Parathyroid adenoma (tissue), 2 donors: ENCODE measurements around the gene GART.
"Not testable (repeated sequence)": the region's sequence is repeated elsewhere in the genome, so short reads cannot be mapped to it uniquely, and the experiment has no call there.

ENCODE experiments used
- H2AFZ ChIP-seq: fragments of 300-600 bp; sonication (generic); one replicate; pipeline ENCODE4 v1.7.0; 2017; ENCODE audit warnings: antibody characterized with exemption, mild to moderate bottlenecking
- H3K27ac ChIP-seq: fragments of 300-600 bp; sonication (generic); one replicate; pipeline ENCODE4 v1.7.0; 2017
- H3K27me3 ChIP-seq: fragments of 300-600 bp; sonication (generic); one replicate; pipeline ENCODE4 v1.7.0; 2017; ENCODE audit warnings: low read length; ENCODE audit not compliant: control insufficient read depth, insufficient read depth
- H3K36me3 ChIP-seq: fragments of 300-600 bp; sonication (generic); one replicate; pipeline ENCODE4 v1.7.0; 2017; ENCODE audit warnings: low read length; ENCODE audit not compliant: control insufficient read depth, insufficient read depth
- H3K4me1 ChIP-seq: fragments of 300-600 bp; sonication (generic); one replicate; pipeline ENCODE4 v1.7.0; 2017; ENCODE audit warnings: control low read depth
- H3K4me2 ChIP-seq: fragments of 300-600 bp; sonication (generic); one replicate; pipeline ENCODE4 v1.7.0; 2017; ENCODE audit warnings: low read length
- H3K4me3 ChIP-seq: fragments of 300-600 bp; sonication (generic); one replicate; pipeline ENCODE4 v1.7.0; 2017; ENCODE audit warnings: low read depth, low read length
- H3K79me2 ChIP-seq: fragments of 300-600 bp; sonication (generic); one replicate; pipeline ENCODE4 v1.7.0; 2017; ENCODE audit warnings: control low read depth
- H3K9ac ChIP-seq: fragments of 300-600 bp; sonication (generic); one replicate; pipeline ENCODE4 v1.7.0; 2017; ENCODE audit warnings: mild to moderate bottlenecking
- H3K9me3 ChIP-seq: fragments of 300-600 bp; sonication (generic); one replicate; pipeline ENCODE4 v1.7.0; 2017; ENCODE audit warnings: low read length; ENCODE audit not compliant: control insufficient read depth
- CTCF ChIP-seq: fragments of 300-600 bp; sonication (generic); IDR thresholded peaks from one replicate; pipeline ENCODE4 v1.7.0; 2017; ENCODE audit warnings: antibody characterized with exemption, mild to moderate bottlenecking
- donor health status: primary hyperparathyroidism.

Gene GART

GRCh38 chr21:33510826-33511225 is 31.1 kb downstream of the GART start:
- H3K9ac ChIP-seq: no peak overlapping the region
- H3K4me1 ChIP-seq: no peaks in the 10 kb centered on the region
- TF ChIP-seq CTCF: no peak
- H2AFZ ChIP-seq: no peak overlapping the region
- no peak overlapping the region for H3K27ac ChIP-seq
- H3K36me3 ChIP-seq: no peaks in the 10 kb centered on the region
- no peaks in the 10 kb centered on the region for H3K79me2 ChIP-seq
- H3K27me3 ChIP-seq: no peaks in the 10 kb centered on the region
- H3K4me3 ChIP-seq: no peak overlapping the region
- H3K9me3 ChIP-seq: no peaks in the 10 kb centered on the region
- no peak overlapping the region for H3K4me2 ChIP-seq

GRCh38 chr21:33507003-33507402 is 34.9 kb downstream of the GART start:
- not testable (repeated sequence) for H3K4me2 ChIP-seq, H3K79me2 ChIP-seq, H3K27ac ChIP-seq, H3K36me3 ChIP-seq, H2AFZ ChIP-seq, H3K4me1 ChIP-seq, H3K27me3 ChIP-seq, H3K4me3 ChIP-seq, H3K9ac ChIP-seq, H3K9me3 ChIP-seq

GRCh38 chr21:33505833-33506232 is 36.1 kb downstream of the GART start:
- Histone ChIP-seq H3K36me3 (no peaks in the 10 kb centered on the region), H3K9me3 (no peaks in the 10 kb centered on the region), H3K27me3 (no peaks in the 10 kb centered on the region), H3K4me1 (no peaks in the 10 kb centered on the region), H3K4me2 (no peak overlapping the region), H3K4me3 (no peak overlapping the region), H3K27ac (no peak overlapping the region), H3K9ac (no peak overlapping the region), H3K79me2 (no peaks in the 10 kb centered on the region), H2AFZ (no peak overlapping the region)
- no peak for TF ChIP-seq CTCF

- Histone ChIP-seq H3K27ac (no peak overlapping the region), H3K4me1 (no peaks in the 10 kb centered on the region), H3K4me2 (no peak overlapping the region), H3K4me3 (no peak overlapping the region), H2AFZ (no peak overlapping the region), H3K79me2 (no peaks in the 10 kb centered on the region), H3K36me3 (no peaks in the 10 kb centered on the region), H3K9me3 (no peaks in the 10 kb centered on the region), H3K27me3 (no peaks in the 10 kb centered on the region), H3K9ac (no peak overlapping the region)
- TF ChIP-seq CTCF: no peak
These were observed 45.6 kb downstream of the GART start for GRCh38 chr21:33496345-33496744.

GRCh38 chr21:33495743-33496142 is 46.2 kb downstream of the GART start:
- Histone ChIP-seq H3K9ac (no peak overlapping the region), H3K4me3 (no peak overlapping the region), H3K27ac (no peak overlapping the region), H3K79me2 (no peaks in the 10 kb centered on the region), H3K4me2 (no peak overlapping the region), H2AFZ (no peak overlapping the region), H3K4me1 (no peaks in the 10 kb centered on the region), H3K36me3 (no peaks in the 10 kb centered on the region), H3K27me3 (no peaks in the 10 kb centered on the region), H3K9me3 (no peaks in the 10 kb centered on the region)
- no peak for TF ChIP-seq CTCF
